ENCODE measurements around the gene MYH7B.

MYH7B gene

GRCh38 chr20:34990661-34991214, 35.1 kb downstream of the MYH7B start:
- no peak overlapping the region for H3K4me3 ChIP-seq (ENCODE audit: low read length)
- H3K4me2 ChIP-seq (ENCODE audit: low read length): no peak overlapping the region
- H3K9me3 ChIP-seq (ENCODE audit: insufficient read depth, low read length): no peaks in the 10 kb centered on the region
- H3K4me1 ChIP-seq (ENCODE audit: low read length): no peaks in the 10 kb centered on the region
- TF ChIP-seq EZH2phosphoT487 (IDR thresholded peaks at IDR 0.05; ENCODE audit: low read depth): no peak
- no peak for TF ChIP-seq CTCF (IDR thresholded peaks at IDR 0.05; ENCODE audit: low read depth, low read length)
- H3K79me2 ChIP-seq (ENCODE audit: low read length): no peaks in the 10 kb centered on the region
- peaks cover 14% of the 10 kb centered on the region for H3K36me3 ChIP-seq (replicated peaks; ENCODE audit: low read depth, low read length)
- H3K27me3 ChIP-seq (ENCODE audit: low read depth, low read length): no peaks in the 10 kb centered on the region
- no peak overlapping the region for H3K9ac ChIP-seq (ENCODE audit: low read length)
- no peaks in the 10 kb centered on the region for H4K20me1 ChIP-seq (ENCODE audit: insufficient read depth, low read length)
- no peak overlapping the region for H3K27ac ChIP-seq (ENCODE audit: low read length)
- H2AFZ ChIP-seq (ENCODE audit: low read depth, low read length): no peak overlapping the region

- Histone ChIP-seq H4K20me1 (ENCODE audit: insufficient read depth, low read length) (no peaks in the 10 kb centered on the region), H2AFZ (ENCODE audit: low read depth, low read length) (no peak overlapping the region), H3K9ac (ENCODE audit: low read length) (no peak overlapping the region), H3K4me2 (ENCODE audit: low read length) (no peak overlapping the region), H3K36me3 (replicated peaks; ENCODE audit: low read depth, low read length) (peaks cover 23% of the 10 kb centered on the region), H3K4me3 (ENCODE audit: low read length) (no peak overlapping the region), H3K79me2 (ENCODE audit: low read length) (no peaks in the 10 kb centered on the region), H3K9me3 (ENCODE audit: insufficient read depth, low read length) (no peaks in the 10 kb centered on the region), H3K4me1 (ENCODE audit: low read length) (no peaks in the 10 kb centered on the region), H3K27me3 (ENCODE audit: low read depth, low read length) (no peaks in the 10 kb centered on the region), H3K27ac (ENCODE audit: low read length) (no peak overlapping the region)
- no peak for TF ChIP-seq EZH2phosphoT487 (IDR thresholded peaks at IDR 0.05; ENCODE audit: low read depth)
- no peak for TF ChIP-seq CTCF (IDR thresholded peaks at IDR 0.05; ENCODE audit: low read depth, low read length)
Measured at GRCh38 chr20:34992751-34993417, 37.2 kb downstream of the MYH7B start.

GRCh38 chr20:34993941-34994508, 38.4 kb downstream of the MYH7B start:
- no peak for TF ChIP-seq EZH2phosphoT487 (IDR thresholded peaks at IDR 0.05; ENCODE audit: low read depth)
- no peak for TF ChIP-seq CTCF (IDR thresholded peaks at IDR 0.05; ENCODE audit: low read depth, low read length)
- Histone ChIP-seq H2AFZ (ENCODE audit: low read depth, low read length) (no peak overlapping the region), H4K20me1 (ENCODE audit: insufficient read depth, low read length) (no peaks in the 10 kb centered on the region), H3K27me3 (ENCODE audit: low read depth, low read length) (no peaks in the 10 kb centered on the region), H3K79me2 (ENCODE audit: low read length) (no peaks in the 10 kb centered on the region), H3K9me3 (ENCODE audit: insufficient read depth, low read length) (no peaks in the 10 kb centered on the region), H3K27ac (ENCODE audit: low read length) (no peak overlapping the region), H3K36me3 (replicated peaks; ENCODE audit: low read depth, low read length) (peaks cover 26% of the 10 kb centered on the region), H3K4me1 (ENCODE audit: low read length) (no peaks in the 10 kb centered on the region), H3K9ac (ENCODE audit: low read length) (no peak overlapping the region), H3K4me3 (ENCODE audit: low read length) (no peak overlapping the region), H3K4me2 (ENCODE audit: low read length) (no peak overlapping the region)

- Histone ChIP-seq H3K9ac (ENCODE audit: low read length) (no peak overlapping the region), H3K27ac (ENCODE audit: low read length) (no peak overlapping the region), H3K4me2 (ENCODE audit: low read length) (no peak overlapping the region), H3K4me1 (ENCODE audit: low read length) (no peaks in the 10 kb centered on the region), H3K79me2 (ENCODE audit: low read length) (no peaks in the 10 kb centered on the region), H3K36me3 (replicated peaks; ENCODE audit: low read depth, low read length) (peaks cover 26% of the 10 kb centered on the region), H3K9me3 (ENCODE audit: insufficient read depth, low read length) (no peaks in the 10 kb centered on the region), H2AFZ (ENCODE audit: low read depth, low read length) (no peak overlapping the region), H4K20me1 (ENCODE audit: insufficient read depth, low read length) (no peaks in the 10 kb centered on the region), H3K27me3 (ENCODE audit: low read depth, low read length) (no peaks in the 10 kb centered on the region), H3K4me3 (ENCODE audit: low read length) (no peak overlapping the region)
- no peak for TF ChIP-seq CTCF (IDR thresholded peaks at IDR 0.05; ENCODE audit: low read depth, low read length)
- no peak for TF ChIP-seq EZH2phosphoT487 (IDR thresholded peaks at IDR 0.05; ENCODE audit: low read depth)
Measured at GRCh38 chr20:34994509-34995131, 39.0 kb downstream of the MYH7B start.
